A673 (cell line): ENCODE results near the gene OLFM3. TPM values are rescaled to one million over a fixed set of nuclear protein-coding genes. Genes with fewer than 3 reads are reported as not detected.

Source experiments
- BruUV-seq: library from RNA; stranded (reverse); fragments of 400-500 nt; replicated peaks from 2 replicates; lab custom pipeline; 2021; lab: Mats Ljungman, UMichigan
- CTCF ChIA-PET: fragments of 300-600 bp; sonication (Branson Sonifier 250); formaldehyde crosslinking; loops from one replicate; lab custom pipeline; 2022; ENCODE audit warnings: antibody characterized with exemption; lab: Charles Lee
- POLR2A ChIA-PET: fragments of 300-600 bp; sonication (Branson Sonifier 250); formaldehyde crosslinking; loops from one replicate; lab custom pipeline; 2022; ENCODE audit warnings: antibody characterized with exemption; ENCODE audit not compliant: low non-redundant PET; lab: Charles Lee
- DNase-seq: peaks from one replicate; pipeline ENCODE4 v3.0.0-alpha.2; 2015; ENCODE audit warnings: low spot score
- H3K27ac ChIP-seq: fragments of 200-600 bp; sonication (generic); 2 replicates; pipeline ENCODE4 v1.5.1; 2016; ENCODE audit warnings: mixed run types, low read depth, mild to moderate bottlenecking, mixed read lengths, antibody characterized with exemption, low read length; ENCODE audit not compliant: poor library complexity, severe bottlenecking
- H3K27me3 ChIP-seq: fragments of 200-600 bp; sonication (generic); replicated peaks from 2 replicates; pipeline ENCODE4 v1.6.1; 2017; ENCODE audit warnings: mixed run types, low read depth, mild to moderate bottlenecking, mixed read lengths, antibody characterized with exemption, low read length; ENCODE audit not compliant: insufficient read depth, poor library complexity
- H3K36me3 ChIP-seq: fragments of 200-600 bp; sonication (generic); 2 replicates; pipeline ENCODE4 v1.6.1; 2016; ENCODE audit warnings: mixed run types, mild to moderate bottlenecking, mixed read lengths, antibody characterized with exemption, low read length; ENCODE audit not compliant: insufficient read depth, poor library complexity, severe bottlenecking
- H3K4me1 ChIP-seq: fragments of 200-600 bp; sonication (generic); 2 replicates; pipeline ENCODE4 v1.6.1; 2017; ENCODE audit warnings: mixed run types, mild to moderate bottlenecking, mixed read lengths, antibody characterized with exemption, low read length; ENCODE audit not compliant: insufficient read depth, poor library complexity, severe bottlenecking
- H3K4me3 ChIP-seq: fragments of 200-600 bp; sonication (generic); 2 replicates; pipeline ENCODE4 v1.5.1; 2016; ENCODE audit warnings: low read depth, mixed run types, mild to moderate bottlenecking, mixed read lengths, low read length; ENCODE audit not compliant: poor library complexity, severe bottlenecking
- H3K9me3 ChIP-seq: fragments of 200-600 bp; sonication (generic); 2 replicates; pipeline ENCODE4 v1.6.1; 2016; ENCODE audit warnings: mixed run types, low read depth, mild to moderate bottlenecking, mixed read lengths, antibody characterized with exemption, low read length; ENCODE audit not compliant: poor library complexity, severe bottlenecking
- CTCF ChIP-seq: fragments of 300-800, 200-600 bp; sonication (generic); conservative IDR thresholded peaks from 2 replicates; pipeline ENCODE4 v1.5.1; 2017; ENCODE audit warnings: low read depth, mild to moderate bottlenecking, antibody characterized with exemption, low read length, moderate library complexity, mixed read lengths
- EZH2 ChIP-seq: fragments of 200-600 bp; sonication (generic); IDR thresholded peaks from 2 replicates; pipeline ENCODE4 v1.6.1; 2017; ENCODE audit warnings: borderline replicate concordance, low read depth, mild to moderate bottlenecking, mixed read lengths, antibody characterized with exemption, low read length; ENCODE audit not compliant: poor library complexity, severe bottlenecking
- intact Hi-C: fragments of 100-400 bp; cut with micrococcal nuclease; formaldehyde crosslinking; loops from one replicate; pipeline ENCODE4 v1.10.0; 2022; ENCODE audit not compliant: unreplicated experiment
- total RNA-seq: library from RNA; stranded (reverse); gene quantifications from 2 replicates; pipeline ENCODE4 v1.2.3, GENCODE V29; 2021

OLFM3 gene
- total RNA-seq, 1 experiment from 2014 or later: 85.0 TPM

GRCh38 chr1:101816262-101816661 is 180.5 kb downstream of the OLFM3 start:
- H3K4me1 ChIP-seq: peaks cover 50% of the 10 kb centered on the region
- POLR2A ChIA-PET: no interaction called here
- peak; percentile 26 for DNase-seq
- no peaks in the 10 kb centered on the region for H3K36me3 ChIP-seq
- intact Hi-C loops: loop anchor here (10.0 kb wide), 1 partner anchor 161 kb away; no protein-coding TSS in a partner anchor
- H3K4me3 ChIP-seq: no peak overlapping the region
- CTCF ChIA-PET: no interaction called here
- peak overlapping the region; percentile 49 for H3K27ac ChIP-seq
- H3K27me3 ChIP-seq: no peaks in the 10 kb centered on the region
- no TSS peak for BruUV-seq
- no peaks in the 10 kb centered on the region for H3K9me3 ChIP-seq
- TF ChIP-seq EZH2: no peak
- no peak for TF ChIP-seq CTCF

GRCh38 chr1:101798417-101798816 is 198.3 kb downstream of the OLFM3 start:
- intact Hi-C loops: no loop called here
- H3K27me3 ChIP-seq: no peaks in the 10 kb centered on the region
- no peaks in the 10 kb centered on the region for H3K9me3 ChIP-seq
- ChIA-PET POLR2A (no interaction called here), CTCF (no interaction called here)
- TF ChIP-seq EZH2 (no peak), CTCF (no peak)
- peaks cover 4% of the 10 kb centered on the region for H3K4me1 ChIP-seq
- H3K27ac ChIP-seq: no peak overlapping the region
- no TSS peak for BruUV-seq
- H3K36me3 ChIP-seq: no peaks in the 10 kb centered on the region
- H3K4me3 ChIP-seq: no peak overlapping the region
- no peak for DNase-seq

GRCh38 chr1:101797722-101798121 is 199.0 kb downstream of the OLFM3 start:
- Histone ChIP-seq H3K27ac (no peak overlapping the region), H3K27me3 (no peaks in the 10 kb centered on the region), H3K4me3 (no peak overlapping the region), H3K36me3 (no peaks in the 10 kb centered on the region), H3K4me1 (peaks cover 4% of the 10 kb centered on the region), H3K9me3 (no peaks in the 10 kb centered on the region)
- POLR2A ChIA-PET: no interaction called here
- TF ChIP-seq EZH2: no peak
- no peak for TF ChIP-seq CTCF
- BruUV-seq: no TSS peak
- intact Hi-C loops: no loop called here
- no peak for DNase-seq
- CTCF ChIA-PET: no interaction called here
